NCI-H345 (cell line): Measurements from ENCODE around the gene CTIF.

Experiments used
- DNase-seq: peaks from one replicate; lab custom pipeline; 2025; lab: John Stamatoyannopoulos, UW

The CTIF gene

GRCh38 chr18:48533340-48534070 lies 5.3 kb upstream of the CTIF start:
- no peak for DNase-seq

DNA sequence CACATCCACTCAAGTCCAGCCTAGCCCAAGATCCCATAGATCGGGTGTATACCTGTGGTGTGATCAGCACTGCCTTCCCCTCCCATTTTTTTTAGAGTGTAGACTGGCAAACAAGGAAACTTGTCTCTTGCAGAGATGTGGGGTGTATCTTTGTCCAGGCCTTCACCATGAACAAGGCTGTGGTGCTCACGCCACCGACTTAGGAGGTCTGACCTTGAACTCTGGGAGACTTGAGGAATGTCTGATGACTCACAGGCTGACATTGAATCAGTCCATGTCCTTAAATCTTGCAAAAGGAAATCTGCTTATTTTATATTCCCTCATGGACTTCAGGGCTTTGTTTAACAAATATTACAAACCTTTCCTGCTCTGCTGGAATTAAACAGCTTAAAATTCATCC lies 4.5 kb upstream of the CTIF start:
- DNase-seq: no peak

- DNase-seq: no peak
Measured at GRCh38 chr18:48535956-48536355, 2.9 kb upstream of the CTIF start.

- no peak for DNase-seq
Measured at GRCh38 chr18:48536516-48536915, 2.3 kb upstream of the CTIF start.

- peak; percentile 56 for DNase-seq
Measured at GRCh38 chr18:48539406-48540250, 797 bp downstream of the CTIF start.

GRCh38 chr18:48540251-48541025 lies 1.6 kb downstream of the CTIF start:
- peak; percentile 51 for DNase-seq

- DNase-seq: peak; percentile 54
Measured at GRCh38 chr18:48541026-48541746, 2.4 kb downstream of the CTIF start.

DNA sequence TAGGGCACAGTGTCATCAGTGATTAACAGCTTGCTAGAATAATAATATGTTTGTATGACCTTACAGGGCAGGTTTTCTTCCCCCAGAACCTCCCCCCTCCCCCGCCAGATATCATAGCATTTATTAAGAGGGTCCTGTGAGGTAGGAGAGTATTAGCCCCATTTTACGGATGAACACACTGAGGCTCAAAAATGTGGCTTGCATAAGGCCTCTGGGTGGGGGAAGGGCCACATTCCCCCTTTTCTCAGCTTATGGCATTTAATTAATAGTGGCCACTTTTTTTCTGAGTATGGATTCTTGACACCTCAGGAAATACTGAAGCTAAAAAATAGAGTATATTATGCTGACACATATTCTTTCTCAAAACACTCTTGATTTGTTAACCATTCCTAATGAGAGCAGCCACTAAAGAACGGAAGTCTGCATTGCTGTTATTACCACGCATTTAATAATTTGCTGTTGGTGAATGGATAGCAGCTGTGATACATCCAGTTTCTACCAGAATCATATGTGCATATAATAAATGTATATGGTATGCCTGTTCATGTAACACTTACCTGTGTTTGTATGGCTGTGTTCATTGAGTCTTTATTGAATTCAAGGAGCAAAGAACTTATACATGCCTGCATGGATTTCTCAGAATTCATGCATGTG lies 3.0 kb downstream of the CTIF start:
- no peak for DNase-seq

- no peak for DNase-seq
Measured at GRCh38 chr18:48542513-48543181, 3.8 kb downstream of the CTIF start.

DNA sequence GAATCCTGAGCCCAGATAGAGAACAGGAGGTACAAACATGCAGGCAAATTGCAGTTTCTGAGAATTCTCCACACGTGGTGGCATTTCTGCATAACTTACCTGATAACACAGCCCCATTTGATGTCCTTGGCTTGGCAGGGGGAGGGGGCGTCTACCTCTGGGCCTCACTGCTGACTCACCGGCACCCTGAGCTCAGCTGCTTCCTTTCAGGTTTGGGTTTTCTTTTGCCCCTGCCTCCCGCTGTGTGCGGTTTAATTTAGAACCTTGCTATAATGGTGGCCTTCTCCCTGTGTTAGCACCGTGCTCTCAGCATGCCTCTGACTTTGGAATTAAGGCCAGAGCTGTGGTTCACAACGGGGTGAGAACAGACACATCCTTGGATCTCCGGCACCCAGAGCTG lies 4.4 kb downstream of the CTIF start:
- no peak for DNase-seq

GRCh38 chr18:48544116-48544515 lies 5.3 kb downstream of the CTIF start:
- no peak for DNase-seq

DNA sequence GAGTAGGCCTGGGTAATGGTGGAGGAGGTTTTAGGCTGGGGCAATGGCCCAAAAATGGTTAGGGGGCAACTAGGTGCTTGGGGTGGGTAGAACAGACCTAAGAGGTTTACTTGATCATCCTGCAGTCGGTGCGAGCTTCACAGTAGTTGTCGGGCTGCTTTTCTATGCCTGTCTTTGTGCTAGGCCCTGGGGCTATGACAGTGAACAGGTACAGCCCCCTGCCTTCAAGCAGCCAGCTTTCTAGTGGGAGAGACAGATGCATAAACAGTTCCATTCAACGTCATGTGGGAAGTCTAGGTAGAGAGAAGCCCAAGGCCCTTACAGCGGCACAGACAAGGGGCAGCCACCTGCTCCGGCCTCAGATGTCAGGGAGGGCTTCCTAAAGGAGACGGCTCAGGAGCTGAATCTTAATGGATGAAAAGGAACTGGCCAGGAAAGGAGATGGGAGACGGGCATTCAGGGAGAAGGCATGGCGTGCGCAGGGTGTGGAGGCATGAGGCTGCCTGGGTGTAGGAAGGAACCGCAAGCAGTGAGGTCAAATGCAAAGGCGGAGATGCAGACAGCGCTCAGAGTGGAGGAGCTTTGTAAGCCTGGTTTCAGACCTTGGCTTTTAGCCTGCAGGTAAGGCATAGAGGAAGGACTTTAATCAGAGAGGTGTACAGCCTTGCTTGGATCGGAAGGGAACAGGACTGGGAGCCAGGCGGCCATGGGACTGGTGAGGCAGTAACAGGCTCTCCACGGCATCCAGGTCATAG lies 6.0 kb downstream of the CTIF start:
- DNase-seq: no peak

DNA sequence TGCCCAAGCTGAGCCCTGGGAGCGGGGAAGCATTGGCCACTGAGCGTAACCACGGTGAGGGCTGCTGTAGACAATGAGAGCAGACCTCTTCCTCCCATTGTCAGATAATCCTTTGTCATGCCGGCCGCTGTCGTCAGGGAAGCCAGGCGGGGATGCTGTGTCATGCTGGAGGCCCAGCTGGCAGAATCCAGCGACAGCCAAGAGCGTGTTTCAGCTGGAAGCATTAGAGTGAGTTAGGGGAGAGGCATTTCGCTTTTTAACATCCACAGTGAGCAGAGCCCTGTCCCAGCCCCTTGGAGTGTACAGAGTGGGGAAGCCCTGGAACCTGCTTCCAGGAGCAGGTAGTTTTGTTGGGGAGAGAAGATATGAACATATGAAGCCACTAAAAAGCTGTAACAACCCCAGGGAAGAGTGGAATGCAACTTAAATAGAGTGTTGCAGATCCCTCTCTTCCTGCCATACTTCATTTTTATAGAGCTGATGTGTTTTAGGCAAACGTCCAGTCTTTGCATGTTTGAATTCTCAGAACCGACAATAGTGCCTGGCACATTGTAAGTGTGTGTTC lies 7.0 kb downstream of the CTIF start:
- DNase-seq: peak; percentile 82

GRCh38 chr18:48546396-48546795 lies 7.6 kb downstream of the CTIF start:
- no peak for DNase-seq

DNA sequence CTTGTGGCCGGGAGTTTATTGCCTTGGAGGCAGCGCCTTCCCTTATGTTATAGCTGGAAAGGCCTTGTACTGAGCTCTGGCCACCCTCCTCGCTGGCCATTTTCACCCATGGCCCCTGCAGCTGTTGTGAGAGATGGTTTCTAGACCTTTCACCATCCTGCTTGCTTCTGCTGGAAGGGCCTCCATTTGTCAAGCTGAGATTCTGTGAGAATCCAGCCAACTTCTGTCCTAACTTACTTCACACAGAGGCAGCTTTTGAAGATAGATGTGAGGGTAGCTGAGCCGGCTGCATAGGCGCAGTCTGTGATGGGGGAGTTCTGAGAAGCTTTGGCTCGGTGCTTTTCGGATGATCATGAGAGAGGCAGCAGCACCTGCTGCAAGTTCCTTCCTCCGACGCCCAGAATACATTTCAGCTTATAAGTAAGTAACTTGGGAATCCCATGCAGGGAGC lies 8.7 kb downstream of the CTIF start:
- DNase-seq: no peak

GRCh38 chr18:48548011-48548771 lies 9.4 kb downstream of the CTIF start:
- DNase-seq: no peak

DNA sequence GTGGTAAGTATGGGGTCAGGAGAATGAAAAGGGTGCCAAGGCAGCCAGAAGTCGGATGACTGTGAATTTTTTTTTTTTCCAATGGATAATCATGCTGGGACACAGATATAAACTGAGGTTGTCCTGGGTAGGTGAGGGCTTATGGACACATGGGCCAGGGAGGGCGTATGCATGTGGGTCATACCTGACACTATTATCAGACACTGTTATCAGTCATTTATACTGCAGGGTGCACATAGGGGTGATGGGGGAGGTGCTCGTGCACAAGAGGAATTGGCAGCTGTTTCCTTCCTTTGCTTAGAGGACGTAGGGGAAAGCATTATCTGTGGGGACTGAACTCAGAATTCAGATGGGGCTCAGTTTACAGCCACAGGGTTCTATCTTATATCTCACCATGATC lies 10.1 kb downstream of the CTIF start:
- no peak for DNase-seq

DNA sequence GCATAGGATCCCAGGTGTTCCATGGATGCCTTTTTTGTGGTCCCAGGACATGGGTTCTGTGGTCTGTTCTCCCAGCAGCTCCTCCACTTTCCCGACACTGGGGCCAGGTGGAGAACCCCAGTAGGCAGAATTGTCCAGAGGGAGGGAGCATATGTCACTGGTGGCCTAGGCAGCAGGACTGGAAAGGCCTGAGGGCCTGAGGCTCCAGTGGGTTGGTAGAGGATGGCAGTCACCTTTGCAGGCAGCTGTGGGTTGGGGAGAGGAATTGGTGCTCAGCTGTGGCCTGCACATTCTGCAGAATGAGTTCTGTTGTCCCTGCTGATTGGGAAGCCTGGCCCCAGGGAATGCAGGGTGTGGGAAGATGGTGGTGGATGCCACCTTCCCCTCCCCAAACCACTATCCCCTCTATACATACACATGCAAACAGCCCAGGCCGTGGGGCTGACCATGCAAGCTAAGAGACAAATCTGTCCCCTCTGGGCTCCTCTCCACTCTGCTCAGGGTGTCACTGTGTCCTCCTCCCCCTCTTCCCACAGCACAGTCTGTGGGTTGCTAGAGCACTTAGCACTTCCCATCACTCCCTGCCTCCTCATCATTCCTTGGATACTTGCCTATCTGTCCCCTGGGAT lies 11.4 kb downstream of the CTIF start:
- no peak for DNase-seq
